ENCODE data around the gene PRICKLE2. TPM values are rescaled to one million over a fixed set of nuclear protein-coding genes. Genes with fewer than 3 reads are reported as not detected.

The PRICKLE2 gene
- polyA plus RNA-seq, 1 experiment = 14.2 TPM

- ChIA-PET POLR2A (interaction anchor here (0.7 to 1.7 kb wide), 7 partner anchors 26 to 234 kb away, joined by 3 to 8 read pairs (median 4); partner anchors contain the start of gene PRICKLE2), CTCF (interaction anchor here (0.6 to 4.3 kb wide), 8 partner anchors 12 to 244 kb away, joined by 3 to 27 read pairs (median 4); partner anchors contain the start of gene PSMD6)
- TF ChIP-seq CTCF (IDR thresholded peaks at IDR 0.05; ENCODE audit: low read depth, low read length) = no peak
- Histone ChIP-seq H3K4me3 (ENCODE audit: low read depth, low read length) (peak overlapping the region; percentile 78), H3K27ac (ENCODE audit: low read depth, low read length) (peak overlapping the region; percentile 77), H3K9me3 (ENCODE audit: control insufficient read depth, insufficient read depth, low read length) (no peaks in the 10 kb centered on the region), H3K27me3 (ENCODE audit: control insufficient read depth, insufficient read depth, low read length) (no peaks in the 10 kb centered on the region)
- DNase-seq (ENCODE audit: low read depth, low spot score) = no peak
Observed at GRCh38 chr3:64266983-64267382, 41.7 kb upstream of the PRICKLE2 start.

GRCh38 chr3:64266065-64266931 is 41.0 kb upstream of the PRICKLE2 start:
- ChIA-PET POLR2A (interaction anchor here (0.6 to 1.7 kb wide), 13 partner anchors 25 to 235 kb away, joined by 3 to 11 read pairs (median 4); partner anchors contain the start of gene PRICKLE2), CTCF (interaction anchor here (0.6 to 4.3 kb wide), 15 partner anchors 11 to 264 kb away, joined by 3 to 27 read pairs (median 3); partner anchors contain the start of genes PRICKLE2 and PSMD6)
- no peak for TF ChIP-seq CTCF (IDR thresholded peaks at IDR 0.05; ENCODE audit: low read depth, low read length)
- H3K27me3 ChIP-seq (ENCODE audit: control insufficient read depth, insufficient read depth, low read length) = no peaks in the 10 kb centered on the region
- H3K9me3 ChIP-seq (ENCODE audit: control insufficient read depth, insufficient read depth, low read length) = no peaks in the 10 kb centered on the region
- peak; percentile 72 for DNase-seq (ENCODE audit: low read depth, low spot score)
- H3K4me3 ChIP-seq (ENCODE audit: low read depth, low read length) = peak overlapping the region; percentile 78
- peak overlapping the region; percentile 77 for H3K27ac ChIP-seq (ENCODE audit: low read depth, low read length)

- ChIA-PET CTCF (interaction anchor here (0.7 to 4.3 kb wide), 11 partner anchors 21 to 265 kb away, joined by 3 to 27 read pairs (median 3); partner anchors contain the start of genes PRICKLE2 and PSMD6), POLR2A (interaction anchor here (0.7 to 1.7 kb wide), 8 partner anchors 25 to 236 kb away, joined by 3 to 11 read pairs (median 4); no protein-coding TSS in a partner anchor)
- peak overlapping the region; percentile 62 for H3K27ac ChIP-seq (ENCODE audit: low read depth, low read length)
Observed at GRCh38 chr3:64265646-64266045, 40.4 kb upstream of the PRICKLE2 start.

GRCh38 chr3:64264501-64265109 is 39.3 kb upstream of the PRICKLE2 start:
- POLR2A ChIA-PET = interaction anchor here (0.6 kb wide), 1 partner anchor 24 kb away, joined by 7 read pairs; no protein-coding TSS in a partner anchor

More at GRCh38 chr3:64265646-64266045, 40.4 kb upstream of the PRICKLE2 start:
- TF ChIP-seq CTCF (IDR thresholded peaks at IDR 0.05; ENCODE audit: low read depth, low read length) = no peak
- H3K4me3 ChIP-seq (ENCODE audit: low read depth, low read length) = peak overlapping the region; percentile 56
- no peaks in the 10 kb centered on the region for H3K9me3 ChIP-seq (ENCODE audit: control insufficient read depth, insufficient read depth, low read length)
- H3K27me3 ChIP-seq (ENCODE audit: control insufficient read depth, insufficient read depth, low read length) = no peaks in the 10 kb centered on the region
- no peak for DNase-seq (ENCODE audit: low read depth, low spot score)

More at GRCh38 chr3:64264501-64265109, 39.3 kb upstream of the PRICKLE2 start:
- Histone ChIP-seq H3K4me3 (ENCODE audit: low read depth, low read length) (peak overlapping the region; percentile 8), H3K27ac (ENCODE audit: low read depth, low read length) (no peak overlapping the region), H3K27me3 (ENCODE audit: control insufficient read depth, insufficient read depth, low read length) (no peaks in the 10 kb centered on the region), H3K9me3 (ENCODE audit: control insufficient read depth, insufficient read depth, low read length) (no peaks in the 10 kb centered on the region)
- TF ChIP-seq CTCF (IDR thresholded peaks at IDR 0.05; ENCODE audit: low read depth, low read length) = no peak
- DNase-seq (ENCODE audit: low read depth, low spot score) = no peak
- CTCF ChIA-PET = interaction anchor here (0.7 to 2.1 kb wide), 6 partner anchors 26 to 241 kb away, joined by 3 to 8 read pairs (median 4); partner anchors contain the start of gene PSMD6

All from AG04450 (cell line).